ENCODE data around the gene SCGN. TPM values are rescaled to one million over a fixed set of nuclear protein-coding genes. Genes with fewer than 3 reads are reported as not detected.
"Not testable (repeated sequence)": the region's sequence is repeated elsewhere in the genome, so short reads cannot be mapped to it uniquely, and the experiment has no call there.

The SCGN gene
- total RNA-seq, 2 donors from 2014 or later: not detected

DNA sequence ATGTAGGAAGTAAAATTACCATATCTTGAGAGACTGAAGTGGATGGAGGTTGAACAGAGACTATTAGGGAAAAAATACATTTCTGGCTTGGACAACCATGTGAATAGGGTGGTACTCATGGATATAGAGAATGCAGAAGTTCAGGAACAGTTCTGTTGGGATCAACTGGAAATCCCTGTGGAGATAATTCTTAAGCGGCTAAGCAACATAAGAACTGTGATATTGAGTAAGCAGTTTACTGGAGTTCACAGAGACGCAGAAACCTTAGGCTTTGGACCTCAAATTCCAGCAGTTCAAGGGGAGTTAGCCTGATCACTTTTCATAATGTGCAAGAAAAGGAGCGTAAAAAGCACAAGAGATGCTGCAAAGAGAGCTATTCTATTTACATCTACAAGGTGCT, 78.9 kb downstream of the SCGN start:
- ATAC-seq (no peak), DNase-seq (ENCODE audit: low spot score in 2 of 2) (no peak)
- Mint-ChIP-seq H3K36me3 (peaks cover 4 to 5% of the 10 kb centered on the region in 2 donors), H3K9me3 (peaks cover 0 to 4% of the 10 kb centered on the region in 2 donors), H3K27ac (no peak overlapping the region)

DNA sequence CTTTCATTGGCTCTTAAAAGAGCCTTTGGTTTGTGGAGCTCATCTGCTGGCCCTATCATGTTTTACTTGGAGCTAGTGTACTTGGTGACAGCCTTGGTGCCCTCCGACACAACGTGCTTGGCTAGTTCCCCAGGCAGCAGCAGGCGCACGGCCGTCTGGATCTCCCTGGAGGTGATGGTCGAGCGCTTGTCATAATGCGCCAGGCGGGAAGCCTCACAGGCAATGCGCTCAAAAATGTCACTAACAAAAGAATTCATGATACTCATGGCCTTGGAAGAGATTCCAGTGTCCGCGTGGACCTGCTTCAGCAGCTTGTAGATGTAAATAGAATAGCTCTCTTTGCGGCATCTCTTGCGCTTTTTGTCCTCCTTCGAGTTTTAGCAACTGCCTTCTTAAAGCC, 79.7 kb downstream of the SCGN start:
- H3K36me3 Mint-ChIP-seq: peaks cover 4 to 12% of the 10 kb centered on the region in 2 donors
- DNase-seq (ENCODE audit: low spot score in 2 of 2) (no peak), ATAC-seq (no peak)
- H3K27ac Mint-ChIP-seq: no peak overlapping the region
- peaks cover 0 to 8% of the 10 kb centered on the region in 2 donors for H3K9me3 Mint-ChIP-seq

DNA sequence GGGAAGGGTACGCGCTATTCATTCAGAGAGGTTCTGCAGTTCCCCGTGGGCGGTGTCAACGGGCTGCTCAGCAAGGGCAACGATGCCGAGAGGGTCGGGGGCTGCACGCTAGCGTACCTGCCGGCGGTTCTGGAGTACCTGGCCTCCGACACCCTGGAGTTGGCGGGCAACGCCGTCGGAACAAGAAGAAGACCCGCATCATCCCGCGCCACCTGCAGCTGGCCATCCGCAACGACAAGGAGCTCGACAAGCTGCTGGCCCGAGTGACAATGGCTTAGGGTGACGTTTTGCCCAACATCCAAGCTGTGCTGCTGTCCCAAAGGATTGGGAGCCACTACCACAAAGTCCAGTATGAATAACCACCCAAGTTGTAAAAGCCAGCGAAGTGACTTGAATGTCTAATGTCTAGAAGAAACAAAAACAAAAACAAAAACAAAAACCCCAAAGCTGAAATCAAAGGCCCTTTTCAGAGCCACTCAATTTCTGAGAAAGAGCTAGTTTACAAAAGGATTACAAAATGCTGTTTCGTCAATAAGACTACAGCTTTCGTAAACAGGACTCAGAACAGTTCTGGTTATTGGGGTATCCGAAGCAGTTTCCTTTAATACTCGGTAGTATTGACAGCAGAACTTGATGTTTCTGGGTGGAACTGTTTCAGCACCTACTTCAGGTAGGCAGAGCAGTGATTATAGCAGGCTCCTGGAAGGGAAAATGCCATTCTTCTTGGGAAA, 80.6 kb downstream of the SCGN start:
- H3K27ac Mint-ChIP-seq: no peak overlapping the region

DNA sequence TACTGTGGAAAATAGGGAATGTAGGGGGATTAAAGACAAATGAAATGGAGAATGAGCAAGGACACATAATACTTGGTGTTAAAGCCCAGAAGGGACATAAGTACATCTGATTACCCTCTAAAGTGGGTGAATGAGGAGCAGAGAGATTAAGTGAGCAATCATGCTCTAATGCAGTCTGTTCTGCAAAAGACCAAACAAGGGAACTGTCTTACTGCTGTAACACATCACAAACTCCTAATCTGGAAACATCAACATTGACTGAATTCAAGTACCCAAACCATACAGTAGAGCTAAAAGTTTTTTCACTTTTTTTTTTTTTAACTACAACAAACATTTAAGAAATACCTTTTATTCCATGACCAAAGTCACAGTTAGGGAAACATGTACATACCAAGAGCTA, 83.2 kb downstream of the SCGN start:
- Mint-ChIP-seq H3K36me3 (peaks cover 9 to 22% of the 10 kb centered on the region in 2 donors), H3K9me3 (peaks cover 3 to 13% of the 10 kb centered on the region in 2 donors), H3K27ac (no peak overlapping the region)
- ATAC-seq (no peak), DNase-seq (ENCODE audit: low spot score in 2 of 2) (no peak)

More for the DNA sequence above, 80.6 kb downstream of the SCGN start:
- Mint-ChIP-seq H3K36me3 (peaks cover 9 to 21% of the 10 kb centered on the region in 2 donors), H3K9me3 (peaks cover 3 to 13% of the 10 kb centered on the region in 2 donors)
- DNase-seq (ENCODE audit: low spot score in 2 of 2) (no peak), ATAC-seq (no peak)

DNA sequence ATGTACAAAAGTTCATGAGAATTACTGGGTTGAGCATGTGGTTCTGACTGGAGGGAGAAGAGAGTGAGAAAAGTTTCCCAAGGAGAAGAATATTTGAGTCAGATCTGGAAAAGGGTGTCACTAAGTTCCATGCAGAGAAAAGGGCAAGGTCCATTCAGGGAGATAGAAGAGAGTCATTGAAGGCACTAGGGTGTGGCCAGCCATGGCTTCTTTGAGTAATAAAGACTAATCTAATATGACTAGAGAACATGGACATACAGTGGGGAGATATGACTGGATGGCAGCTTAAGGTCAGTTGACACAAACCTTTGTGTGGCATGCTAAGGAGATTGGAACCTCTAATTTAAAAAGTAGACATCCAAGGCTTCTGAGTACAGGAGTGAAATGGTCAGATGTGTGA, 91.9 kb downstream of the SCGN start:
- no peak overlapping the region for H3K27ac Mint-ChIP-seq
- ATAC-seq (peak in 1 of 2 donors; percentile 79), DNase-seq (ENCODE audit: low spot score in 2 of 2) (no peak)
- peaks cover 0 to 4% of the 10 kb centered on the region in 2 donors for H3K9me3 Mint-ChIP-seq
- peaks cover 0 to 5% of the 10 kb centered on the region in 2 donors for H3K36me3 Mint-ChIP-seq

DNA sequence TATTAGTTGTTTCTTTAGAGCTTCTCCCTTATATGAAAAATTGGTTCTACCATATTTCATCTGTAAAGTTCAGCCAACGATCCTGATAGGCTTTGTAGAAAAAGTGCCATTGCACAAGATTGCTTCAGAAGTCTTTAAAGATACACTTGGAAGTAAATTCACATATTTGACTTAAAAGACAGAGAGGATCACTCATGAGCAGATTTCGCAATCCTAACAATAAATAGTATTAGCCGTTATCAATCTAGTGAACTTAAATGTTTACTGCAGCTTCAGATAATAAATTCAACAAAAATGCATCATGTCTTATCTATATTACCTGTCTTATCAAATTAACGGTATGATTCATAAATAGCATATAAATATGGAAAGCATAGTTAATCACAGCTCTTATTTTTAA, 93.8 kb downstream of the SCGN start:
- H3K9me3 Mint-ChIP-seq: peaks cover 0 to 4% of the 10 kb centered on the region in 2 donors
- H3K36me3 Mint-ChIP-seq: peaks cover 0 to 5% of the 10 kb centered on the region in 2 donors
- H3K27ac Mint-ChIP-seq: no peak overlapping the region
- no peak for ATAC-seq
- DNase-seq (ENCODE audit: low spot score in 2 of 2): no peak

DNA sequence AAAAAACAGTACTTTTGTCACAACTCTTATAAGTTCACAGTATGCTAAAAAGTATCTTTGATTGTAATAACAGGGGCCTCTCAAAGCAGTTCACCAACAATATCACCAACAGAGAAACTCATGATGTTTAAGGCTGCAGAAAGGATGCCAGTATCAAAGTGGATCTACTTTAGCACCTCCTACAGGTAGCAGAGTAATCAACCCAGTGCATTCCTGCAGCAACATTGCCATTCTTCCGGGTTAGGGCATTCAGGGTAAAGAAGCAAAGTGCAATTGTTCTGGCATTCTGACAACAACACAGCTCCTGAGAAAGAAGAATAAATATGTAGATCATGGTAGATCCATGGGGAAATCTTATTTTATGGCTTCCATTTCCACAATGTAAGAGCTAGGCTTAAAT, 95.0 kb downstream of the SCGN start:
- no peak for DNase-seq (ENCODE audit: low spot score in 2 of 2)
- H3K9me3 Mint-ChIP-seq: peaks cover 0 to 4% of the 10 kb centered on the region in 2 donors
- H3K27ac Mint-ChIP-seq: no peak overlapping the region
- no peak for ATAC-seq
- H3K36me3 Mint-ChIP-seq: peaks cover 0 to 3% of the 10 kb centered on the region in 2 donors

DNA sequence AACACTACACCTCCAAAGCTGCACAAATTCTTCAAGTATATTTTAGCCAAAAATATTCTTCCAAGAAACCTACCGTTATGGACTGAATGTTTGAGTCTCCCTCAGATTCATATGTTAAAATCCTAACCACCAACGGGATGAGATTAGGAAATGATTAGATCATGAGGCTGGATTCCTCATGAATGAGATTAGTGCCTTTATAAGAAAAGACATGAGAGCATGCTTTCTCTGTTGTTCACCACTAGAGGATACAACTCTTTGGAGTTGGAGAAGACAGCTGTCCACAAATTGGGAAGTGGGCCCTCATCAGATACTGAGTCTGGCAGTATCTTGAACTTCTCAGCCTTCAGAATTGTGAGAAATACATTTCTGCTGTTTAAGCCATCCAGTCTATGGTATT, 95.5 kb downstream of the SCGN start:
- ATAC-seq (no peak), DNase-seq (ENCODE audit: low spot score in 2 of 2) (no peak)
- Mint-ChIP-seq H3K27ac (no peak overlapping the region), H3K36me3 (no peaks in the 10 kb centered on the region), H3K9me3 (peaks cover 0 to 4% of the 10 kb centered on the region in 2 donors)

DNA sequence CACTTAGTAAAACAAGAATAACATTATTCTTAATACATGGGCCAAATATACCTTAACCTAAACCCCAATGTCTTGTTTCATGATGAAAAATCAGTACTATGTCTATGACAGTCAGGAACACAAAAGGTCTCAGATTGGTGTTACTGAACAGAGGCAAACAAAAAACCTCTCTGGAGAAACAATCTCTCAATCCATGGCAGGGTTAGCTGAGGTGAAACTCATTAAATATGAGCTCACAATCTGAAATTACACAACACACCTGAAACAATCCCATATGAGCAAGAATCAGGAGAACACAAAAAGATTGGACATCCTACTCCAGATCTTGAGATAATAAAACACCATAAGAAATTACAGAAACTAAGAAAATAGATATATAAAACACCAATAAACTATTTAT, 96.0 kb downstream of the SCGN start:
- no peak for ATAC-seq
- no peaks in the 10 kb centered on the region for H3K36me3 Mint-ChIP-seq
- no peak overlapping the region for H3K27ac Mint-ChIP-seq
- peaks cover 0 to 4% of the 10 kb centered on the region in 2 donors for H3K9me3 Mint-ChIP-seq
- DNase-seq (ENCODE audit: low spot score in 2 of 2): no peak

DNA sequence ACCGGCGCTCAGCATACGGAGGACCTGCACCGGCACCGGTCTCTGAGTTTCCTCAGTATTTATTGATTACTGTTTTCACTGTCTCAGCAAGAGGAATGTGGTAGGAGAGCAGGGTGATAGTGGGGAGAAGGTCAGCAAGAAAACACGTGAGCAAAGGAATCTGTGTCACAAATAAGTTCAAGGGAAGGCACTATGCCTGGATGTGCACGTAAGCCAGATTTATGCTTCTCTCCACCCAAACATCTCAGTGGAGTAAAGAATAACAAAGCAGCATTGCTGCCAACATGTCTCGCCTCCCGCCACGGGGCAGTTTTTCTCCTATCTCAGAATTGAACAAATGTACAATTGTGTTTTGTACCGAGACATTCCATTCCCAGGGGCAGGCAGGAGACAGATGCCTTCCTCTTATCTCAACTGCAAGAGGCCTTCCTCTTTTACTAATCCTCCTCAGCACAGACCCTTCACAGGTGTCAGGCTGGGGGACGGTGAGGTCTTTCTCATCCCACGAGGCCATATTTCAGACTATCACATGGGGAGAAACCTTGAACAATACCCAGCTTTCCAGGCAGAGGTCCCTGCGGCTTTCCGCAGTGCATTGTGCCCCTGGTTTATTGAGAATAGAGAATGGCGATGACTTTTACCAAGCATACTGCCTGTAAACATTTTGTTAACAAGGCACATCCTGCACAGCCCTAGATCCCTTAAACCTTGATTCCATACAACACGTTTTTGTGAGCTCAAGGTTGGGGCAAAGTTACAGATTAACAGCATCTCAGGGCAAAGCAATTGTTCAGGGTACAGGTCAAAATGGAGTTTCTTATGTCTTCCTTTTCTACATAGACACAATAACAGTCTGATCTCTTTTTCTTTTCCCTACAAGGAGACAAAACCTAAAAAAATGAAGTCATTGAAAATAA, 96.8 kb downstream of the SCGN start:
- not testable (repeated sequence) for H3K9me3 Mint-ChIP-seq; H3K36me3 Mint-ChIP-seq; DNase-seq (ENCODE audit: low spot score in 2 of 2); ATAC-seq; H3K27ac Mint-ChIP-seq

DNA sequence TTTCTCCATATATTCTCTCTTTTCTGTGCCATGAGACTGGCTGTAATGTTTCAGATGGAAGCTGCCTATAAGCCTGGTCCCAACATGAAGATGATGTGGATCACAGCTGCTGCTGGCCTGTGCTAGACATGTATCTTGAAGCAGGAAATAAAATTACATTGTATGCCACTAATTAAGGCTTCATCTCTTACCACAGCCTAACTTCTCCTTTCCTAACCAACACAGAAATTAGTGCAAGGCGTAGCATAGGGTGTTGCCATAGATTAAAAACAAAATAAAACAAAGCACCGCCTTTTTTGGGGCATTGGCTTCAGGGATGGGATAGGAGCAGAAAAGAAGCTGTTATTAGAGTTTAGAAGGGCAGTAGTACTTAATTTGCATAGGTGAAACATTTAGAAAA, 97.8 kb downstream of the SCGN start:
- Mint-ChIP-seq H3K9me3 (no peaks in the 10 kb centered on the region), H3K36me3 (no peaks in the 10 kb centered on the region), H3K27ac (no peak overlapping the region)
- ATAC-seq: no peak
- no peak for DNase-seq (ENCODE audit: low spot score in 2 of 2)

DNA sequence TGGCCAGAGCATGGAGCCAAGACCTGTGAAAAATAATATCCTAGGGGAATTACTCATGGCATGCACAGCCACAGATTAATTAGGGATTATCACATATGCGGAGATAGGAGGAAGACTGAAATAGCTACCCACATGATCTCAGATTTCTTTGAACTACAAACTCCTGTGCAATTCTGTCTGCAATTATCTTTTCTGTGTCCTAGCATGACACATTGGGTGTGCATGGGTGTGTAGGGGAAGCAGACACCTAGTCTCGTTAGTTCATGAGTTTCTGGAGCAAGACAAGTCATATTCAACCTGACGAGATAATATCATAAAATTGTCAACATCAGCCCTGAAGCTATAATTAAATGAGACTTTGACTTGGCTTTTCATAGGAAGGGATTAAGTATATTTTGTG, 98.9 kb downstream of the SCGN start:
- ATAC-seq (no peak), DNase-seq (ENCODE audit: low spot score in 2 of 2) (no peak)
- H3K9me3 Mint-ChIP-seq: no peaks in the 10 kb centered on the region
- no peaks in the 10 kb centered on the region for H3K36me3 Mint-ChIP-seq
- no peak overlapping the region for H3K27ac Mint-ChIP-seq

Other genes with a start within 250 kb of the SCGN start
- not detected for gene SLC17A4, start 102.5 kb downstream of the SCGN start, total RNA-seq
- gene SLC17A1, start 179.8 kb downstream of the SCGN start, total RNA-seq: under 1 TPM in 1 of 2 donors, not detected in 1; 0.41 TPM
- 1 to 10 TPM in 1 of 2 donors, under 1 TPM in 1; 0.20 to 1.6 TPM for gene SLC17A3, start 222.0 kb downstream of the SCGN start, total RNA-seq